Measurements from ENCODE around the gene CDC123.

The CDC123 gene

GRCh38 chr10:12164085-12164484, 31.9 kb upstream of the CDC123 start (continued):
- TF ChIP-seq PRDM2 (tag by site-specific recombination; IDR thresholded peaks at IDR 0.05; ENCODE audit: borderline replicate concordance): no peak

- ChIA-PET CTCF (interaction anchor here (0.6 kb wide), 1 partner anchor 50 kb away, joined by 3 read pairs; no protein-coding TSS in a partner anchor), POLR2A (no interaction called here)
- Histone ChIP-seq H3K9me3 (ENCODE audit: control insufficient read depth, insufficient read depth, low read depth, low read length) (no peaks in the 10 kb centered on the region), H3K27ac (ENCODE audit: extremely low read depth, low read depth, low read length) (no peak overlapping the region), H3K4me1 (ENCODE audit: control insufficient read depth, insufficient read depth, low read length) (no peaks in the 10 kb centered on the region), H3K4me3 (ENCODE audit: low read depth, low read length) (no peak overlapping the region), H3K36me3 (ENCODE audit: control insufficient read depth in 2 of 2, insufficient read depth in 1 of 2, low read length in 2 of 2) (peaks cover 58 to 93% of the 10 kb centered on the region in 2 experiments)
- TF ChIP-seq KLF9 (tag by site-specific recombination; IDR thresholded peaks at IDR 0.05; ENCODE audit: low read depth) (no peak), ZNF513 (tag by site-specific recombination; IDR thresholded peaks at IDR 0.05) (peak; percentile 72), ZBTB8A (tag by site-specific recombination; IDR thresholded peaks at IDR 0.05) (no peak), ZNF624 (tag by site-specific recombination; IDR thresholded peaks at IDR 0.05) (no peak), ZNF394 (tag by site-specific recombination; IDR thresholded peaks at IDR 0.05; ENCODE audit: borderline replicate concordance) (no peak), ZNF274 (IDR thresholded peaks at IDR 0.05; ENCODE audit: low read length) (no peak), ZNF274 (tag by site-specific recombination; IDR thresholded peaks at IDR 0.05; ENCODE audit: borderline replicate concordance) (no peak)
These were observed 31.0 kb upstream of the CDC123 start for GRCh38 chr10:12165036-12165435.

- ChIA-PET POLR2A (no interaction called here), CTCF (no interaction called here)
- no peaks in the 10 kb centered on the region for H3K4me1 ChIP-seq (ENCODE audit: control insufficient read depth, insufficient read depth, low read length)
- H3K27ac ChIP-seq (ENCODE audit: extremely low read depth, low read depth, low read length): no peak overlapping the region
- H3K36me3 ChIP-seq (ENCODE audit: control insufficient read depth in 2 of 2, insufficient read depth in 1 of 2, low read length in 2 of 2): peaks cover 54 to 95% of the 10 kb centered on the region in 2 experiments
- no peaks in the 10 kb centered on the region for H3K9me3 ChIP-seq (ENCODE audit: control insufficient read depth, insufficient read depth, low read depth, low read length)
- no peak for TF ChIP-seq ZBTB49 (tag by site-specific recombination; IDR thresholded peaks at IDR 0.05; ENCODE audit: low read depth)
- TF ChIP-seq ZNF132 (tag by site-specific recombination; IDR thresholded peaks at IDR 0.05; ENCODE audit: borderline replicate concordance): no peak
- TF ChIP-seq ZSCAN18 (tag by site-specific recombination; IDR thresholded peaks at IDR 0.05): no peak
- TF ChIP-seq ZNF398 (tag by site-specific recombination; IDR thresholded peaks at IDR 0.05): no peak
- TF ChIP-seq ZNF514 (tag by site-specific recombination; IDR thresholded peaks at IDR 0.05): no peak
- no peak for TF ChIP-seq ZNF837 (tag by site-specific recombination; IDR thresholded peaks at IDR 0.05)
- H3K4me3 ChIP-seq (ENCODE audit: low read depth, low read length): no peak overlapping the region
These were observed 29.8 kb upstream of the CDC123 start for GRCh38 chr10:12165999-12166775.

Measured in HEK293 (cell line).